GM12878 (cell line): ENCODE results near the gene TMPRSS9. TPM values are rescaled to one million over a fixed set of nuclear protein-coding genes. Genes with fewer than 3 reads are reported as not detected.

ENCODE experiments used
- ATAC-seq: fragments of 200-7000 bp; cut with Tn5 transposase; 3 replicates; pipeline ENCODE4 v1.9.1; 2020; ENCODE audit warnings: mild to moderate bottlenecking, moderate library complexity
- BruUV-seq: library from RNA; stranded (reverse); fragments of 400-500 nt; replicated peaks from 2 replicates; lab custom pipeline; 2021; lab: Mats Ljungman, UMichigan
- CTCF ChIA-PET: fragments of 300-600 bp; sonication (Branson Sonifier 250); formaldehyde crosslinking; extraction: SDS; loops from one replicate; lab custom pipeline; 2021; ENCODE audit warnings: inconsistent platforms; lab: Yijun Ruan, JAX
- POLR2A ChIA-PET: fragments of 350-600 bp; formaldehyde crosslinking; extraction: SDS; loops from one replicate; lab custom pipeline; 2021; ENCODE audit warnings: inconsistent platforms; lab: Charles Lee
- RAD21 ChIA-PET: fragments of 300-600 bp; sonication (Branson Sonifier 250); formaldehyde crosslinking; loops from one replicate; lab custom pipeline; 2023; ENCODE audit warnings: antibody characterized with exemption; ENCODE audit not compliant: unreplicated experiment; lab: Charles Lee
- SMC1A ChIA-PET: fragments of 300-600 bp; sonication (Branson Sonifier 250); formaldehyde crosslinking; loops from one replicate; lab custom pipeline; 2023; ENCODE audit not compliant: unreplicated experiment, uncharacterized antibody; lab: Charles Lee
- DNase-seq: peaks from one replicate; pipeline ENCODE4 v3.0.0-alpha.2; 2011; ENCODE audit warnings: low read depth, low spot score
- FAIRE-seq: peaks from 3 replicates; lab custom pipeline; 2011; peaks lifted over from hg19 to GRCh38; lab: Jason Lieb, UNC
- H2AFZ ChIP-seq: 2 replicates; pipeline ENCODE4 v1.6.0; 2011; ENCODE audit warnings: low read depth, low read length, control low read depth; ENCODE audit not compliant: control insufficient read depth
- H3K27ac ChIP-seq: 2 replicates; pipeline ENCODE4 v1.5.1; 2011; ENCODE audit warnings: control low read depth; ENCODE audit not compliant: control insufficient read depth, insufficient read depth
- H3K27me3 ChIP-seq, 2 experiments: replicated peaks in 1 of 2; 2 replicates each; pipeline versions ENCODE4 v1.6.0 to v1.6.1; 2011; ENCODE audit warnings: low read length in 1 of 2; ENCODE audit not compliant: control insufficient read depth in 2 of 2, insufficient read depth in 2 of 2
- H3K36me3 ChIP-seq, 2 experiments: 2 replicates each; pipeline ENCODE4 v1.5.1; 2011; ENCODE audit warnings: low read length in 1 of 2; ENCODE audit not compliant: control insufficient read depth in 2 of 2, insufficient read depth in 2 of 2
- H3K4me1 ChIP-seq: 2 replicates; pipeline ENCODE4 v1.6.1; 2011; ENCODE audit warnings: mild to moderate bottlenecking, low read length, moderate library complexity, mixed read lengths; ENCODE audit not compliant: control insufficient read depth, insufficient read depth
- H3K4me2 ChIP-seq: 2 replicates; pipeline ENCODE4 v1.6.0; 2011; ENCODE audit warnings: control low read depth; ENCODE audit not compliant: control insufficient read depth, insufficient read depth
- H3K4me3 ChIP-seq: fragments of 200-600 bp; sonication (generic); 2 replicates; pipeline ENCODE4 v1.5.1; 2016
- H3K79me2 ChIP-seq: 2 replicates; pipeline ENCODE4 v1.6.0; 2011; ENCODE audit warnings: low read length; ENCODE audit not compliant: control insufficient read depth, insufficient read depth
- H3K9ac ChIP-seq: 2 replicates; pipeline ENCODE4 v1.8.0; 2011; ENCODE audit warnings: low read length, control low read depth, mixed read lengths; ENCODE audit not compliant: control insufficient read depth, insufficient read depth
- H3K9me3 ChIP-seq: replicated peaks from 3 replicates; pipeline ENCODE4 v1.5.1; 2011; ENCODE audit warnings: mild to moderate bottlenecking, low read length; ENCODE audit not compliant: control insufficient read depth, insufficient read depth
- H4K20me1 ChIP-seq: 2 replicates; pipeline ENCODE4 v1.6.0; 2011; ENCODE audit not compliant: control insufficient read depth, insufficient read depth
- EED ChIP-seq: sonication (generic); IDR thresholded peaks from 2 replicates; pipeline ENCODE4 v1.6.1; 2016; ENCODE audit warnings: antibody characterized with exemption, low read depth
- POLR2A ChIP-seq: IDR thresholded peaks from 2 replicates; pipeline ENCODE4 v1.6.1; 2011; ENCODE audit warnings: low read depth, mild to moderate bottlenecking, low read length
- whole genome bisulfite sequencing: methylation state at CpG from one replicate; pipeline ENCODE4 v1.1.6; 2016; ENCODE audit warnings: low lambda C conversion rate; ENCODE audit not compliant: insufficient replicate concordance, insufficient coverage; ENCODE audit errors: missing lambda C conversion rate; 5-methylcytosine and 5-hydroxymethylcytosine counted together
- in situ Hi-C: fragments of 300-500 bp; cut with MboI; formaldehyde crosslinking; loops from 9 replicates; pipeline ENCODE4 v1.14.3; 2018; ENCODE audit warnings: mixed read lengths
- intact Hi-C: fragments of 100-400 bp; cut with micrococcal nuclease; formaldehyde crosslinking; loops from one replicate; pipeline ENCODE4 v1.14.2; 2022; ENCODE audit not compliant: unreplicated experiment
- polyA plus RNA-seq, 11 experiments: library from polyadenylated mRNA; depleted of rRNA in 4 of 11; unstranded in 6 of 11; stranded (reverse) in 5 of 11; fragments of >200 nt; fragmentation: Nextera tagmentation in 4 of 11; fragmentation: Illumina TruSeq in 1 of 11; extraction: Ambion mirVana in 4 of 11; extraction: Trizol in 1 of 11; gene quantifications; 1 replicate in 1 of 11; 2 replicates in 10 of 11; pipeline versions ENCODE4 v1.2.1 to v1.2.3, GENCODE V29; 2011 to 2016; ENCODE audit warnings: inconsistent platforms in 2 of 11, missing spikeins in 2 of 11, low read depth in 1 of 11
- total RNA-seq, 4 experiments: library from RNA; depleted of rRNA in 3 of 4; stranded (reverse); fragments of >200 nt in 3 of 4; fragmentation: Illumina TruSeq in 1 of 4; extraction: Trizol in 1 of 4; gene quantifications; 2 replicates each; pipeline versions ENCODE4 v1.2.1 to v1.2.3, GENCODE V29; 2013 to 2021
- TF ChIP-seq, protein P1 (sequence below): IDR thresholded peaks from 2 replicates; pipeline ENCODE4 v1.6.1; 2011; ENCODE audit warnings: borderline replicate concordance, low read depth, mild to moderate bottlenecking, moderate library complexity, low read length; ENCODE audit not compliant: insufficient read depth, poor library complexity, severe bottlenecking

The TMPRSS9 gene
- total and polyA plus RNA-seq, 10 of the 15 experiments (the other 5 are each of a cell fraction or from before 2014, with no cell fraction given) = 0.24 TPM; not detected in 9

DNA sequence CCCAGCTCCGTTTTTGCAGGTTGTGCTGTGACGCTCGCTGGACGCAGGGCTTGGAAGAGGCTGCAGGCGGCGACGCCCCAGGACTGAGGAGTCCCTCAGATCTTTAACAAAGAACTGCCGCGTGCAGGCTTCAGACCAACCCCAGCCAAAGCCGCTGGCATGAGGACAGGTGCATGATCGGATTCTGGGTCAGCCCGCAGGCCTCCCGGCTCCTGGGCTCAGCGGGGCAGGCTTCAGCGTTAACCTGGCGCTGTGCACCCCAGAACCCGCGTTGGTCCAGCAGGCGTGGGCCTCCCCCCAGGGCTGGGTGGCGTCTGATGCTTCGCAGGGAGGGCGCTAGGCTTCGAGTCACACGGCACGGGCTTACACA, 68.2 kb downstream of the TMPRSS9 start:
- no TSS peak for BruUV-seq
- H3K9me3 ChIP-seq = no peaks in the 10 kb centered on the region
- H3K9ac ChIP-seq = no peak overlapping the region
- ATAC-seq (no peak), DNase-seq (no peak), FAIRE-seq (no peak)
- POLR2A ChIA-PET = interaction anchor here (0.5 to 1.6 kb wide), 8 partner anchors 11 to 178 kb away, joined by 3 to 11 read pairs (median 3); partner anchors contain the start of gene LMNB2
- TF ChIP-seq POLR2A = peak; percentile 33; the same call in 1 of the 2 replicates
- TF ChIP-seq, protein P1, sequence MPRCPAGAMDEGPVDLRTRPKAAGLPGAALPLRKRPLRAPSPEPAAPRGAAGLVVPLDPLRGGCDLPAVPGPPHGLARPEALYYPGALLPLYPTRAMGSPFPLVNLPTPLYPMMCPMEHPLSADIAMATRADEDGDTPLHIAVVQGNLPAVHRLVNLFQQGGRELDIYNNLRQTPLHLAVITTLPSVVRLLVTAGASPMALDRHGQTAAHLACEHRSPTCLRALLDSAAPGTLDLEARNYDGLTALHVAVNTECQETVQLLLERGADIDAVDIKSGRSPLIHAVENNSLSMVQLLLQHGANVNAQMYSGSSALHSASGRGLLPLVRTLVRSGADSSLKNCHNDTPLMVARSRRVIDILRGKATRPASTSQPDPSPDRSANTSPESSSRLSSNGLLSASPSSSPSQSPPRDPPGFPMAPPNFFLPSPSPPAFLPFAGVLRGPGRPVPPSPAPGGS = peak; percentile 34
- TF ChIP-seq EED = no peak
- intact Hi-C loops (no loop called here), in situ Hi-C loops (no loop called here)
- SMC1A ChIA-PET = interaction anchor here (0.7 to 1.7 kb wide), 4 partner anchors 183 to 356 kb away, joined by 3 read pairs; no protein-coding TSS in a partner anchor
- CTCF ChIA-PET = interaction anchor here (0.7 to 1.6 kb wide), 6 partner anchors 10 to 220 kb away, joined by 3 to 6 read pairs (median 4); partner anchors contain the start of gene PLEKHJ1
- H2AFZ ChIP-seq = no peak overlapping the region
- no peaks in the 10 kb centered on the region; the same call in 1 of the 2 replicates for H4K20me1 ChIP-seq
- peaks cover 22% of the 10 kb centered on the region for H3K79me2 ChIP-seq
- H3K4me2 ChIP-seq = peak overlapping the region; percentile 85; the same call in 1 of the 2 replicates
- H3K27ac ChIP-seq = no peak overlapping the region; the same call in 1 of the 2 replicates
- H3K4me1 ChIP-seq = peaks cover 11% of the 10 kb centered on the region
- H3K27me3 ChIP-seq = no peaks in the 10 kb centered on the region
- no peak overlapping the region for H3K4me3 ChIP-seq
- H3K36me3 ChIP-seq = peaks cover 7 to 27% of the 10 kb centered on the region in 2 experiments; a peak in 3 of 4 replicates
- WGBS = 52% methylated on average over 25 of the region's 25 CpGs
- RAD21 ChIA-PET = interaction anchor here (0.9 to 1.8 kb wide), 5 partner anchors 34 to 193 kb away, joined by 4 to 8 read pairs (median 5); partner anchors contain the start of genes GADD45B and PLEKHJ1
